Activated effector memory CD4-positive, alpha-beta T cell treated with anti-CD3 and anti-CD28 coated beads, Interleukin-2, amount 50 U/mL, for 16 hours (primary cell): ENCODE measurements around the gene SIRT6.
"Not testable (repeated sequence)": the region's sequence is repeated elsewhere in the genome, so short reads cannot be mapped to it uniquely, and the experiment has no call there.

Experiments
- DNase-seq: peaks from one replicate; pipeline ENCODE4 v3.0.0-alpha.2; 2020

SIRT6 gene

GRCh38 chr19:4198467-4199126 is 16.2 kb upstream of the SIRT6 start:
- DNase-seq = no peak

- DNase-seq = no peak
Measured at GRCh38 chr19:4197625-4198466, 15.5 kb upstream of the SIRT6 start.

- DNase-seq = no peak
Measured at GRCh38 chr19:4197228-4197624, 14.9 kb upstream of the SIRT6 start.

- DNase-seq = no peak
Measured at GRCh38 chr19:4196587-4197148, 14.3 kb upstream of the SIRT6 start.

GRCh38 chr19:4196009-4196408 is 13.6 kb upstream of the SIRT6 start:
- no peak for DNase-seq

GRCh38 chr19:4194353-4194752 is 12.0 kb upstream of the SIRT6 start:
- DNase-seq = no peak

- DNase-seq = not testable (repeated sequence)
Measured at GRCh38 chr19:4192537-4192936, 10.2 kb upstream of the SIRT6 start.

- DNase-seq = no peak
Measured at GRCh38 chr19:4189641-4190040, 7.3 kb upstream of the SIRT6 start.

- no peak for DNase-seq
Measured at GRCh38 chr19:4187313-4188122, 5.2 kb upstream of the SIRT6 start.

- DNase-seq = peak; percentile 90
Measured at GRCh38 chr19:4186087-4186993, 4.0 kb upstream of the SIRT6 start.

- DNase-seq = no peak
Measured at GRCh38 chr19:4185413-4186086, 3.2 kb upstream of the SIRT6 start.

GRCh38 chr19:4184718-4185352 is 2.5 kb upstream of the SIRT6 start:
- DNase-seq = no peak

- no peak for DNase-seq
Measured at GRCh38 chr19:4183967-4184717, 1.8 kb upstream of the SIRT6 start.

GRCh38 chr19:4181053-4181508 is 1.3 kb downstream of the SIRT6 start:
- DNase-seq = no peak

- no peak for DNase-seq
Measured at GRCh38 chr19:4178990-4179389, 3.4 kb downstream of the SIRT6 start.

- no peak for DNase-seq
Measured at GRCh38 chr19:4177146-4177545, 5.2 kb downstream of the SIRT6 start.

GRCh38 chr19:4175669-4175931 is 6.8 kb downstream of the SIRT6 start:
- no peak for DNase-seq

- no peak for DNase-seq
Measured at GRCh38 chr19:4174895-4175668, 7.3 kb downstream of the SIRT6 start.

- no peak for DNase-seq
Measured at GRCh38 chr19:4174213-4174894, 8.0 kb downstream of the SIRT6 start.
